Measurements from ENCODE around the gene HPS6.
A peak's percentile ranks its signal among the peaks of the same experiment; 100 is the strongest.

HPS6 gene

GRCh38 chr10:102072673-102073527, 7.8 kb downstream of the HPS6 start:
- TF ChIP-seq CTCF (IDR thresholded peaks at IDR 0.05; ENCODE audit: low read depth, low read length, missing control alignments) = peak; percentile 97
- DNase-seq (ENCODE audit: low read depth) = no peak
- no peak overlapping the region for H3K4me3 ChIP-seq (ENCODE audit: low read depth, low read length)

GRCh38 chr10:102083541-102083940, 18.4 kb downstream of the HPS6 start:
- no peak for TF ChIP-seq CTCF (IDR thresholded peaks at IDR 0.05; ENCODE audit: low read depth, low read length, missing control alignments)
- no peak for DNase-seq (ENCODE audit: low read depth)
- H3K4me3 ChIP-seq (ENCODE audit: low read depth, low read length) = no peak overlapping the region

GRCh38 chr10:102085336-102085735, 20.2 kb downstream of the HPS6 start:
- no peak overlapping the region for H3K4me3 ChIP-seq (ENCODE audit: low read depth, low read length)
- no peak for DNase-seq (ENCODE audit: low read depth)
- TF ChIP-seq CTCF (IDR thresholded peaks at IDR 0.05; ENCODE audit: low read depth, low read length, missing control alignments) = no peak

GRCh38 chr10:102086196-102086595, 21.0 kb downstream of the HPS6 start:
- H3K4me3 ChIP-seq (ENCODE audit: low read depth, low read length) = no peak overlapping the region
- no peak for TF ChIP-seq CTCF (IDR thresholded peaks at IDR 0.05; ENCODE audit: low read depth, low read length, missing control alignments)
- DNase-seq (ENCODE audit: low read depth) = no peak

GRCh38 chr10:102090772-102091171, 25.6 kb downstream of the HPS6 start:
- H3K4me3 ChIP-seq (ENCODE audit: low read depth, low read length) = no peak overlapping the region
- no peak for DNase-seq (ENCODE audit: low read depth)
- TF ChIP-seq CTCF (IDR thresholded peaks at IDR 0.05; ENCODE audit: low read depth, low read length, missing control alignments) = no peak

GRCh38 chr10:102096449-102096848, 31.3 kb downstream of the HPS6 start:
- TF ChIP-seq CTCF (IDR thresholded peaks at IDR 0.05; ENCODE audit: low read depth, low read length, missing control alignments) = no peak
- no peak overlapping the region for H3K4me3 ChIP-seq (ENCODE audit: low read depth, low read length)
- no peak for DNase-seq (ENCODE audit: low read depth)

GRCh38 chr10:102101152-102101551, 36.0 kb downstream of the HPS6 start:
- no peak for TF ChIP-seq CTCF (IDR thresholded peaks at IDR 0.05; ENCODE audit: low read depth, low read length, missing control alignments)
- no peak overlapping the region for H3K4me3 ChIP-seq (ENCODE audit: low read depth, low read length)
- no peak for DNase-seq (ENCODE audit: low read depth)
